Natural killer cell treated with Interleukin-12 subunit alpha and Interleukin-12 subunit beta and Interleukin-15 and Interleukin-18, amount 100 ng/mL, for 72 hours (primary cell): ENCODE data around the gene TXNIP. TPM values are rescaled to one million over a fixed set of nuclear protein-coding genes. Genes with fewer than 3 reads are reported as not detected.
"Not testable (repeated sequence)": the region's sequence is repeated elsewhere in the genome, so short reads cannot be mapped to it uniquely, and the experiment has no call there.

Experiments used
- ATAC-seq, 2 donors: fragments of 150-1000 bp; cut with Tn5 transposase in 1 of 2; sonication (Bioruptor Pico), chemical (Tn5 transposase) in 1 of 2; 2 replicates each; pipeline ENCODE4 v1.10.0; 2021
- DNase-seq: peaks from one replicate; pipeline ENCODE4 v3.0.0; 2022; ENCODE audit warnings: low spot score
- H3K27ac Mint-ChIP-seq, 2 donors: 1 replicate in 1 of 2; 2 replicates in 1 of 2; pipeline ENCODE4 v1.8.0; 2022; ENCODE audit warnings: mixed read lengths in 2 of 2, mild to moderate bottlenecking in 1 of 2, moderate library complexity in 1 of 2
- H3K27me3 Mint-ChIP-seq, 2 donors: 1 replicate in 1 of 2; 2 replicates in 1 of 2; pipeline ENCODE4 v1.8.0; 2022; ENCODE audit warnings: mixed read lengths in 2 of 2
- H3K36me3 Mint-ChIP-seq: one replicate; pipeline ENCODE4 v1.8.0; 2022; ENCODE audit warnings: mixed read lengths
- H3K4me1 Mint-ChIP-seq, 2 donors: 1 replicate in 1 of 2; 2 replicates in 1 of 2; pipeline ENCODE4 v1.8.0; 2022; ENCODE audit warnings: low read depth in 2 of 2, mixed read lengths in 2 of 2, mild to moderate bottlenecking in 1 of 2
- H3K4me3 Mint-ChIP-seq: one replicate; pipeline ENCODE4 v1.8.0; 2022; ENCODE audit warnings: mixed read lengths
- H3K9me3 Mint-ChIP-seq: 2 replicates; pipeline ENCODE4 v1.8.0; 2022; ENCODE audit warnings: mixed read lengths
- total RNA-seq, 2 donors: library from RNA; stranded (reverse); gene quantifications; one replicate each; pipeline ENCODE4 v1.2.3, GENCODE V29; 2022

Gene TXNIP
- total RNA-seq = 100 to 1,000 TPM in 1 of 2 donors, 10 to 100 TPM in 1; 87.8 to 347 TPM

DNA sequence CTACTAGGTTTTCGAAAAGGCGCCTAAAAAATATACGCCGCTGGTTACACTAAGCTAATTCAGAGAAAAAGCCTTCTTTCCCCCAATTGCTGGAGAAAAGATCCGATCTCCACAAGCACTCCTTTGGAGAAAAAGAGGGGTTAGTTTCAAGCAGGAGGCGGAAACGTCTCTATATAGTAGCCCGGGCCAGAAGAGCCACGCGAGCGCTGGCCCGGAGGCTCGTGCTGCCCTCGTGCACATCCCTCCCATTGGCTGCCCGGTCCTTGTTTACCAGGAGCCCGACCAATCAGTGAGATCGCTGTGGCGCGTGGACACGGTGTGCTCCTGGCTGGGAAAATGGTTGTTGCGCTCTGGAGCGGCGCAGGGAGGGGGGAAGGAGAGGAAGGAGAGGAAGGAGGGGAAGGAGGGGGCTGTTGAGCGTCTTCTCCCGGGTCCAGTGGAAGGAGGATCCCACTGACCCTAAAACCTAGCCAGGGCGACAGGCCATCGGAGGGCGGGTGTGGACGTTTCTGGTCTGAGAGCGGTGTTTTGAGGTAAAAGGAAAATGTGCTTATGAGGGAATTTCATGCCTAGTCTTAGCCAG, at the start of gene TXNIP:
Gene TXNIP, minus strand, starts transcription at position 147 of the 583 bp plus-strand sequence. CDS start 313 bp downstream, outside the sequence.
- Mint-ChIP-seq H3K36me3 (peaks cover 39% of the 10 kb centered on the region), H3K9me3 (no peaks in the 10 kb centered on the region), H3K4me3 (peak within 1 kb of the TSS; percentile 99), H3K27ac (peak within 1 kb of the TSS; percentile 96 to 98), H3K4me1 (peaks cover 59 to 78% of the 10 kb centered on the region in 2 donors), H3K27me3 (no peaks in the 10 kb centered on the region)
- ATAC-seq (peak; percentile 97 to 98), DNase-seq (peak; percentile 96)

- Mint-ChIP-seq H3K36me3 (no peaks in the 10 kb centered on the region), H3K27ac (peak overlapping the region; percentile 94 to 96), H3K27me3 (peaks cover 0 to 2% of the 10 kb centered on the region in 2 donors), H3K4me1 (peaks cover 41% of the 10 kb centered on the region in 2 donors), H3K9me3 (no peaks in the 10 kb centered on the region), H3K4me3 (peak overlapping the region; percentile 94)
- DNase-seq (no peak), ATAC-seq (no peak)
These were observed 43.4 kb upstream of the TXNIP start for GRCh38 chr1:146039844-146040194.

DNA sequence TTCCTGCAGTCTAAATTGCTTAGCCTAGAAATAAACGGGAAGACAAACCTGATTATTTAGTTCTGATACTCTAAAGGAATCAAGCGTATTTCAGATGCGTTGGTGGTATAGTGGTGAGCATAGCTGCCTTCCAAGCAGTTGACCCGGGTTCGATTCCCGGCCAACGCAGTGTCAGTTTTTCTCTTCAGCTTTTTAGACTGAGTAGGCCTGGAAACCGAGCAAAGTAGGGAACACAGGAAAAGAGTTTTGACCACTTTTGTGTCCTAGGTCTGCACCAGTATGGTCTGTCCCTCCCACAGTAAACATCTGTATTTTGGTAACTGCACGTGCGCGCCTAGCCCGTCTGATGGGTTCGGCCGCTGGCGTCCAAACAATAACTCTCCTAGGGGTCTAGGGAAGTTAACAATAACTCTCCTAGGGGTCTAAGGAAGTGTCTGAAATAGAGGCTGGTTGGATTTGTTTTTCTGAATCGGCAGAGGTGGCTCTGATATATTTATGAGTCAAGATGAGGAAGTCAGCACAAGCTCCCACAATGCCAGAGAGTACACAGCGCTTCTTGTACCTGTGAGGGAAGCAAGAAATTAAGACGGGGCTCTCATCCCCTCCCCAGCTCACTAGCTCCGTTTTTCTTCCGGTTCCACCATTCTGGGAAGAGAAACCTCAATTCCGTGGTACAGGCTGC, 40.7 kb upstream of the TXNIP start:
- peaks cover 0 to 2% of the 10 kb centered on the region in 2 donors for H3K27me3 Mint-ChIP-seq
- H3K9me3 Mint-ChIP-seq = no peaks in the 10 kb centered on the region
- no peaks in the 10 kb centered on the region for H3K36me3 Mint-ChIP-seq
- peak overlapping the region; percentile 96 to 99 for H3K27ac Mint-ChIP-seq
- ATAC-seq = peak; percentile 62 to 71
- H3K4me3 Mint-ChIP-seq = peak overlapping the region; percentile 94
- H3K4me1 Mint-ChIP-seq = peaks cover 43 to 46% of the 10 kb centered on the region in 2 donors
- DNase-seq = peak; percentile 80

DNA sequence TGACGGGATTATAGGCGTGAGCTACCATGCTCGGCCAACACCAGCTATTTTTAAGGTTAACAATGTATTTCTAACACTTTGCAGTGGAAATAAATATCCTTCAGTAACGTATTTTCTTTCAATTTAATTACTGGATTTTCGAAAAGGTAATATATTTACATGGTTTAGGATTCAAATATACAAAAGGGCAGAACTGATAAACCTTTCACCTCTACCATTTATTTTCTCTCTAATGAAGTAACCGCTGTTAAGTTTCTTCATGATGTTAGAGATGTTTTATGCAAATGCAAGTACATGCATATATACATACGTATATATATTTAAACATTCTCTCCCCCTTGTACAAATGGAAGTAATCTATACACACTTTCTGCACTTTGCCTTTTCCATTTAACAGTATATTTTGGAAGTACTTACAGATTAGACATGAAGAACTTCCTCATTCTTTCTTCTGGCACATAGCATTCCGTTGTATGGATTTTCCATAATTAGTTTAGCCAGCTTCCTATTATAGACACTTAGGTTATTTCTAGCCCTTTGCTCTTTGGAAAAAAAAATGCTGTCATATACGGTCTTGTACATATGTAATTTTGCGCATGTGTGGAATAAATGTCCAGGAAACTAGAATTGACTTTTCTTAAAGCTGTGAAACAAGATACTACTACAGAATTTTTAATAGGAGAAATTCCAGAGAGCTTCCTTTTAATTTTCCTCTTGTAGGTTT, 40.0 kb upstream of the TXNIP start:
- DNase-seq = no peak
- peaks cover 43 to 46% of the 10 kb centered on the region in 2 donors for H3K4me1 Mint-ChIP-seq
- H3K36me3 Mint-ChIP-seq = no peaks in the 10 kb centered on the region
- no peaks in the 10 kb centered on the region for H3K9me3 Mint-ChIP-seq
- peaks cover 0 to 2% of the 10 kb centered on the region in 2 donors for H3K27me3 Mint-ChIP-seq
- peak overlapping the region; percentile 94 for H3K4me3 Mint-ChIP-seq
- peak overlapping the region; percentile 96 to 99 for H3K27ac Mint-ChIP-seq
- ATAC-seq = no peak

DNA sequence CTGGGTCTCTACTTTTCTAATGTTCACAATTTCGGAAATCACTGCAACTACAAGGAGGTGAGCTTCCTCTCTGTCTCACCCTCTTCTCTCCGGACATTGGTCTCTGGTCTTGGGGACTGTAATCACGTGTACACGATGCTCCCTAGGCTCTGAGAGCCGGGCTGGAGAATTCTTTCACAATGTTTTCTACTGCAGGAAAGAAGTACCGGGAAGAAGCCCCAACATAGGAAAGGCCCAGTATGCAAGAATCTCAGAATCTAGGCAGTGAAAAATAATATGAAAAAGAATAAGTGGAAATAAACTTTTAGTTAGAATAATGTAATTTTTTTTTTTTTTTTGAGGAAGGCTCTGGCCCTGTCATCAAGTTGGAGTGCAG, 38.7 kb upstream of the TXNIP start:
- DNase-seq (no peak), ATAC-seq (no peak)
- peaks cover 4% of the 10 kb centered on the region in 2 donors for H3K27me3 Mint-ChIP-seq
- no peaks in the 10 kb centered on the region for H3K36me3 Mint-ChIP-seq
- H3K9me3 Mint-ChIP-seq = no peaks in the 10 kb centered on the region
- H3K4me3 Mint-ChIP-seq = peak overlapping the region; percentile 94
- peaks cover 41 to 46% of the 10 kb centered on the region in 2 donors for H3K4me1 Mint-ChIP-seq
- peak overlapping the region; percentile 96 to 99 for H3K27ac Mint-ChIP-seq

DNA sequence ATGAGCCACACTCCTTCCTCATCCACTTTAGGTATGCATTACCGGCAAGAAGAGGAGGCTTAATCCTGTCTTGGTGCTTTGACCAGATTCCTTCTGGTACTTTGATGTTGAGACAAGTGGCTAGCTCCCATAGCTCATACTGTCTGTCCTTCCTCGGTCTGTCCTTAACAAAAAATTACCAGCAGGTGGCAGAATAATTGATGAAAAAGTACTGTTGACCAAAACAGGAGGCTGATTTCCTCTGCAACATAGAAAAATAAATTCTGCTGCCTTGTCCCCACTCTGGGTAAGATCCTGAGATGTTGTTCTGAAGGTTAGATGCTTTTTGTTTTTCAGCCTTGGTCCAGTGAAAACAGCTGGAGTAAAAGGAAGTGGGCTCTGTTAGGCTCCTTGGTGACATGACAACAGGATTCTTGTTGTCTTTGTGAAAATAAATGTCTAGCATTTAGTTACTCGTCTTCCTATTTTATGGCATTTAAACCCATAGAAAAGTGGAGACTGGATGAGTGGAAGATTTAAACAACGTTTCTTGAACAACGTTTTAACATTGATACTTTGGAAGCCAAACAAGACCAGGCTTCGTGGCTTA, 36.3 kb upstream of the TXNIP start:
- H3K27me3 Mint-ChIP-seq = peaks cover 7% of the 10 kb centered on the region in 2 donors
- peaks cover 28 to 33% of the 10 kb centered on the region in 2 donors for H3K4me1 Mint-ChIP-seq
- no peak for DNase-seq
- no peak overlapping the region for H3K4me3 Mint-ChIP-seq
- no peak overlapping the region for H3K27ac Mint-ChIP-seq
- no peak for ATAC-seq
- H3K9me3 Mint-ChIP-seq = no peaks in the 10 kb centered on the region
- H3K36me3 Mint-ChIP-seq = no peaks in the 10 kb centered on the region

GRCh38 chr1:146031476-146031875, 35.1 kb upstream of the TXNIP start:
- H3K36me3 Mint-ChIP-seq = no peaks in the 10 kb centered on the region
- peaks cover 7 to 9% of the 10 kb centered on the region in 2 donors for H3K27me3 Mint-ChIP-seq
- DNase-seq = no peak
- peaks cover 15 to 21% of the 10 kb centered on the region in 2 donors for H3K4me1 Mint-ChIP-seq
- H3K4me3 Mint-ChIP-seq = no peak overlapping the region
- H3K9me3 Mint-ChIP-seq = no peaks in the 10 kb centered on the region
- ATAC-seq = no peak
- H3K27ac Mint-ChIP-seq = no peak overlapping the region

GRCh38 chr1:146029117-146029516, 32.7 kb upstream of the TXNIP start:
- Mint-ChIP-seq H3K4me3 (no peak overlapping the region), H3K27ac (no peak overlapping the region), H3K36me3 (no peaks in the 10 kb centered on the region), H3K9me3 (no peaks in the 10 kb centered on the region), H3K4me1 (peaks cover 0 to 4% of the 10 kb centered on the region in 2 donors), H3K27me3 (peaks cover 11 to 14% of the 10 kb centered on the region in 2 donors)
- DNase-seq (no peak), ATAC-seq (no peak)

- ATAC-seq, H3K27ac Mint-ChIP-seq, H3K4me1 Mint-ChIP-seq: not testable (repeated sequence)
These were observed 30.3 kb upstream of the TXNIP start for GRCh38 chr1:146026650-146027049.

GRCh38 chr1:146025787-146026495, 29.6 kb upstream of the TXNIP start:
- not testable (repeated sequence) for H3K4me3 Mint-ChIP-seq, H3K27ac Mint-ChIP-seq, DNase-seq, ATAC-seq, H3K4me1 Mint-ChIP-seq, H3K36me3 Mint-ChIP-seq, H3K9me3 Mint-ChIP-seq
- peaks cover 16 to 20% of the 10 kb centered on the region in 2 donors for H3K27me3 Mint-ChIP-seq

More at GRCh38 chr1:146026650-146027049, 30.3 kb upstream of the TXNIP start:
- not testable (repeated sequence) for H3K9me3 Mint-ChIP-seq, H3K36me3 Mint-ChIP-seq, H3K4me3 Mint-ChIP-seq, DNase-seq
- H3K27me3 Mint-ChIP-seq = peaks cover 13 to 14% of the 10 kb centered on the region in 2 donors

DNA sequence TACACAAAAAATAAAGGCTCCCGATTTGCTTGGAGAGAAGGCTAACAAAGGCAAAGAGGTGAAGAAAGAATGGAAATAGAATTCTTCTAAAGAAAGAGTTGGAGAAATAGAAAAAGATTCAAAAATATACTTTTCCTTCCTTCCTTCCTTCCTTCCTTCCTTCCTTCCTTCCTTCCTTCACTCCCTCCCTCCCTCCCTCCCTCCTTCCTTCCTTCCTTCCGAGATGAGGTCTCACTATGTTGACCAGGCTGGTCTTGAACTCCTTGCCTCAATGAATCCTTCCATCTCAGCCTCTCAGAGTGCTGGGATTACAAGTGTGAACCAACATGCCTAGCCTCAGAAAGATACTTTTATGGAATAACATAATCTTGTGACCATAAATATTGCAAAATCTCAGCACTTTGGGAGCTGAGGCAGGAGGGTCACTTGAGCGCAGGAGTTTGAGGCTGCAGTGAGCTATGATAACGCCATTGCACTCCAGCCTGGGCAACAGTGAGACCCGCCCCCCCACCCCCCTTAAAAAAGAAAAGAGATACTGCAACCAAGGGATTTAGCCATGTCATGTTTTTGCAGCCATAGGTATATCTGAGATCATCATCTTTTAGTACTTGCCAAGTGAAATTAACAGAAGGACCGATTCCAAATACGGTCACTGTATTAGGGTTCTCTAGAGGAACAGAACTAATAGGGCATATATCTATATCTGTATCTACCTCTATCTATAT, 26.2 kb upstream of the TXNIP start:
- ATAC-seq (no peak), DNase-seq (no peak)
- H3K4me1 Mint-ChIP-seq = peaks cover 6 to 12% of the 10 kb centered on the region in 2 donors
- H3K27me3 Mint-ChIP-seq = peaks cover 35 to 44% of the 10 kb centered on the region in 2 donors
- H3K4me3 Mint-ChIP-seq = no peak overlapping the region
- H3K36me3 Mint-ChIP-seq = no peaks in the 10 kb centered on the region
- H3K9me3 Mint-ChIP-seq = no peaks in the 10 kb centered on the region
- H3K27ac Mint-ChIP-seq = no peak overlapping the region

GRCh38 chr1:146021622-146022402, 25.4 kb upstream of the TXNIP start, which contains the start of gene HJV:
TSS of gene HJV (minus strand) at chr1:146021735. CDS start at chr1:146020231, 1,504 bp downstream.
- H3K4me1 Mint-ChIP-seq = peaks cover 6 to 12% of the 10 kb centered on the region in 2 donors
- no peak within 1 kb of the TSS for H3K4me3 Mint-ChIP-seq
- H3K27ac Mint-ChIP-seq = no peak within 1 kb of the TSS
- peaks cover 40 to 52% of the 10 kb centered on the region in 2 donors for H3K27me3 Mint-ChIP-seq
- no peaks in the 10 kb centered on the region for H3K36me3 Mint-ChIP-seq
- no peaks in the 10 kb centered on the region for H3K9me3 Mint-ChIP-seq
- DNase-seq (no peak), ATAC-seq (no peak)
